ENCODE measurements around the gene GYS1. TPM values are rescaled to one million over a fixed set of nuclear protein-coding genes. Genes with fewer than 3 reads are reported as not detected.

Gene GYS1
- polyA plus RNA-seq, 1 donor from 2014 or later: 12.9 TPM

DNA sequence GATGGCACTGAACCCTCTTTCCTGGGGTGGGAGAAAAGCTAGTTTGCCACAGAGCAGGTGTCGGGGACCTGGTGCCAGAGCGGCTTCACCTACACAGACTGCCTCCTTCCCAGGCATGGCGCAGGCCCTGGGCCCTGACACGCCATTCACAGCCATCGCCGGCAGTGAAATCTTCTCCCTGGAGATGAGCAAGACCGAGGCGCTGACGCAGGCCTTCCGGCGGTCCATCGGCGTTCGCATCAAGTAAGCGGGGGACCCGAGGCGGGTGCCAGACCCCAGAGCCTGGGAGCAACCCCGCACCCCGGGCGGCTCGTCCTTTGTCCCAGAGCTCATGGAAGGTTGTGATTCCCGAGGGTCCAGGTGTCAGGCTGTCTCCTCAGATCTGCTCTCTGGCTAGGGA is 13.8 kb upstream of the GYS1 start:
- H4K20me1 ChIP-seq (ENCODE audit: insufficient read depth): no peaks in the 10 kb centered on the region
- H3K9ac ChIP-seq (ENCODE audit: low read length): no peak overlapping the region
- no peaks in the 10 kb centered on the region for H3K27me3 ChIP-seq (ENCODE audit: insufficient read depth, low read depth, low read length)
- no peak for TF ChIP-seq POLR2AphosphoS5 (IDR thresholded peaks at IDR 0.05)
- no peak for TF ChIP-seq TAF1 (IDR thresholded peaks at IDR 0.05; ENCODE audit: low read depth)
- TF ChIP-seq, protein P1, sequence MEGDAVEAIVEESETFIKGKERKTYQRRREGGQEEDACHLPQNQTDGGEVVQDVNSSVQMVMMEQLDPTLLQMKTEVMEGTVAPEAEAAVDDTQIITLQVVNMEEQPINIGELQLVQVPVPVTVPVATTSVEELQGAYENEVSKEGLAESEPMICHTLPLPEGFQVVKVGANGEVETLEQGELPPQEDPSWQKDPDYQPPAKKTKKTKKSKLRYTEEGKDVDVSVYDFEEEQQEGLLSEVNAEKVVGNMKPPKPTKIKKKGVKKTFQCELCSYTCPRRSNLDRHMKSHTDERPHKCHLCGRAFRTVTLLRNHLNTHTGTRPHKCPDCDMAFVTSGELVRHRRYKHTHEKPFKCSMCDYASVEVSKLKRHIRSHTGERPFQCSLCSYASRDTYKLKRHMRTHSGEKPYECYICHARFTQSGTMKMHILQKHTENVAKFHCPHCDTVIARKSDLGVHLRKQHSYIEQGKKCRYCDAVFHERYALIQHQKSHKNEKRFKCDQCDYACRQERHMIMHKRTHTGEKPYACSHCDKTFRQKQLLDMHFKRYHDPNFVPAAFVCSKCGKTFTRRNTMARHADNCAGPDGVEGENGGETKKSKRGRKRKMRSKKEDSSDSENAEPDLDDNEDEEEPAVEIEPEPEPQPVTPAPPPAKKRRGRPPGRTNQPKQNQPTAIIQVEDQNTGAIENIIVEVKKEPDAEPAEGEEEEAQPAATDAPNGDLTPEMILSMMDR (IDR thresholded peaks at IDR 0.05; ENCODE audit: poor library complexity, severe bottlenecking): no peak
- TF ChIP-seq RAD21 (conservative IDR thresholded peaks at IDR 0.05): no peak
- no peak for TF ChIP-seq EP300 (conservative IDR thresholded peaks at IDR 0.05; ENCODE audit: poor library complexity, severe bottlenecking)
- TF ChIP-seq EZH2 (IDR thresholded peaks at IDR 0.05; ENCODE audit: borderline replicate concordance, insufficient read depth, low read length, poor library complexity, severe bottlenecking): no peak
- TF ChIP-seq, protein P2, sequence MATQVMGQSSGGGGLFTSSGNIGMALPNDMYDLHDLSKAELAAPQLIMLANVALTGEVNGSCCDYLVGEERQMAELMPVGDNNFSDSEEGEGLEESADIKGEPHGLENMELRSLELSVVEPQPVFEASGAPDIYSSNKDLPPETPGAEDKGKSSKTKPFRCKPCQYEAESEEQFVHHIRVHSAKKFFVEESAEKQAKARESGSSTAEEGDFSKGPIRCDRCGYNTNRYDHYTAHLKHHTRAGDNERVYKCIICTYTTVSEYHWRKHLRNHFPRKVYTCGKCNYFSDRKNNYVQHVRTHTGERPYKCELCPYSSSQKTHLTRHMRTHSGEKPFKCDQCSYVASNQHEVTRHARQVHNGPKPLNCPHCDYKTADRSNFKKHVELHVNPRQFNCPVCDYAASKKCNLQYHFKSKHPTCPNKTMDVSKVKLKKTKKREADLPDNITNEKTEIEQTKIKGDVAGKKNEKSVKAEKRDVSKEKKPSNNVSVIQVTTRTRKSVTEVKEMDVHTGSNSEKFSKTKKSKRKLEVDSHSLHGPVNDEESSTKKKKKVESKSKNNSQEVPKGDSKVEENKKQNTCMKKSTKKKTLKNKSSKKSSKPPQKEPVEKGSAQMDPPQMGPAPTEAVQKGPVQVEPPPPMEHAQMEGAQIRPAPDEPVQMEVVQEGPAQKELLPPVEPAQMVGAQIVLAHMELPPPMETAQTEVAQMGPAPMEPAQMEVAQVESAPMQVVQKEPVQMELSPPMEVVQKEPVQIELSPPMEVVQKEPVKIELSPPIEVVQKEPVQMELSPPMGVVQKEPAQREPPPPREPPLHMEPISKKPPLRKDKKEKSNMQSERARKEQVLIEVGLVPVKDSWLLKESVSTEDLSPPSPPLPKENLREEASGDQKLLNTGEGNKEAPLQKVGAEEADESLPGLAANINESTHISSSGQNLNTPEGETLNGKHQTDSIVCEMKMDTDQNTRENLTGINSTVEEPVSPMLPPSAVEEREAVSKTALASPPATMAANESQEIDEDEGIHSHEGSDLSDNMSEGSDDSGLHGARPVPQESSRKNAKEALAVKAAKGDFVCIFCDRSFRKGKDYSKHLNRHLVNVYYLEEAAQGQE (IDR thresholded peaks at IDR 0.05; ENCODE audit: borderline replicate concordance): no peak
- TF ChIP-seq MXI1 (conservative IDR thresholded peaks at IDR 0.05; ENCODE audit: poor library complexity, severe bottlenecking): no peak
- no peak for TF ChIP-seq SMC3 (conservative IDR thresholded peaks at IDR 0.05; ENCODE audit: poor library complexity)
- no peak overlapping the region for H3K4me3 ChIP-seq (ENCODE audit: low read length)
- no peaks in the 10 kb centered on the region for H3K36me3 ChIP-seq (ENCODE audit: insufficient read depth, low read length)
- H3K9me3 ChIP-seq (ENCODE audit: low read length): no peaks in the 10 kb centered on the region
- no peak overlapping the region for H2AFZ ChIP-seq (ENCODE audit: low read depth, low read length)
- H3K9me2 ChIP-seq (ENCODE audit: insufficient read depth, low read length): no peaks in the 10 kb centered on the region
- H3K4me2 ChIP-seq (ENCODE audit: low read length): no peak overlapping the region
- H3K27ac ChIP-seq (ENCODE audit: low read length): no peak overlapping the region
- H3F3A ChIP-seq (ENCODE audit: insufficient read depth, low read length, poor library complexity, severe bottlenecking): no peaks in the 10 kb centered on the region
- no peaks in the 10 kb centered on the region for H3K79me2 ChIP-seq (replicated peaks; ENCODE audit: insufficient read depth, low read length)

DNA sequence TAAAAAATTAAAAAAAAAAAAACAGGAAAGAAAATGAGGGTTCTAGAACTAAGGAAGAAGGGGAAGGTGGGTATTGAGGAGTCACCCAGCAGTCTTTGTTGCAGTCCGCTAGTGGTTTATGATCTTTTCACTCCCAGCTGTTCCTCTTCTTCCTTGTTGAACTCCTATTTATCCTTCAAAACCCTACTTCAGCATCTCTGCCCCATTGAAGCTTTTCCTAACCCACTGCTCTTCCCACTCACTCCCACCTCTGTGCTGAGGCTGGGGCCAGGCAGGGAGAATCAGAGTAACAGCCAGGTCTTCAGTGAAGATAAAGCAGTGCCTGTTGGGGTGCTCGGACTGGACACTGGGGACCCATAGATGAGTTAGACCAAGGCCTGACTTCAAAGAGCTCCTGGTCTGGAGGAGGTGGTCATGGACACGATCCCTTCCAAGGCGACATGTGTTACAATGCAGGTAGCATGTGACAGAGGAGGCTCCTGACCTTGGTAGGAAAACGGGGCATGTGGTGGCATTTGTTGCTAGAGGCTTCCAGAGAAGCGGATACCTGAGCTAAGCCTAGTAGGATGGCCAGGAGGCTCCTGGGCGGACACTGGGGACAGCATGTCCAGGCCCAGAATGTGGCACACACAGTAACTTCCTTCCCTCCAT is 12.0 kb upstream of the GYS1 start:
- Histone ChIP-seq H4K20me1 (ENCODE audit: insufficient read depth) (no peaks in the 10 kb centered on the region), H3K4me3 (ENCODE audit: low read length) (no peak overlapping the region), H3K9me3 (ENCODE audit: low read length) (no peaks in the 10 kb centered on the region), H3K27ac (ENCODE audit: low read length) (no peak overlapping the region), H3K9me2 (ENCODE audit: insufficient read depth, low read length) (no peaks in the 10 kb centered on the region), H3F3A (ENCODE audit: insufficient read depth, low read length, poor library complexity, severe bottlenecking) (no peaks in the 10 kb centered on the region), H3K79me2 (replicated peaks; ENCODE audit: insufficient read depth, low read length) (no peaks in the 10 kb centered on the region), H3K27me3 (ENCODE audit: insufficient read depth, low read depth, low read length) (no peaks in the 10 kb centered on the region), H3K36me3 (ENCODE audit: insufficient read depth, low read length) (no peaks in the 10 kb centered on the region), H2AFZ (ENCODE audit: low read depth, low read length) (no peak overlapping the region), H3K4me2 (ENCODE audit: low read length) (no peak overlapping the region), H3K9ac (ENCODE audit: low read length) (no peak overlapping the region)
- TF ChIP-seq RAD21 (conservative IDR thresholded peaks at IDR 0.05) (no peak), TAF1 (IDR thresholded peaks at IDR 0.05; ENCODE audit: low read depth) (no peak), SMC3 (conservative IDR thresholded peaks at IDR 0.05; ENCODE audit: poor library complexity) (no peak), EZH2 (IDR thresholded peaks at IDR 0.05; ENCODE audit: borderline replicate concordance, insufficient read depth, low read length, poor library complexity, severe bottlenecking) (no peak), EP300 (conservative IDR thresholded peaks at IDR 0.05; ENCODE audit: poor library complexity, severe bottlenecking) (no peak), MXI1 (conservative IDR thresholded peaks at IDR 0.05; ENCODE audit: poor library complexity, severe bottlenecking) (no peak), POLR2AphosphoS5 (IDR thresholded peaks at IDR 0.05) (no peak)
- TF ChIP-seq, protein P2 (IDR thresholded peaks at IDR 0.05; ENCODE audit: borderline replicate concordance): no peak
- TF ChIP-seq, protein P1 (IDR thresholded peaks at IDR 0.05; ENCODE audit: poor library complexity, severe bottlenecking): no peak
